ENCODE data around the gene PRPSAP1. TPM values are rescaled to one million over a fixed set of nuclear protein-coding genes. Genes with fewer than 3 reads are reported as not detected.

The PRPSAP1 gene
- total RNA-seq, 2 experiments from 2014 or later = 10.8 to 12.1 TPM

DNA sequence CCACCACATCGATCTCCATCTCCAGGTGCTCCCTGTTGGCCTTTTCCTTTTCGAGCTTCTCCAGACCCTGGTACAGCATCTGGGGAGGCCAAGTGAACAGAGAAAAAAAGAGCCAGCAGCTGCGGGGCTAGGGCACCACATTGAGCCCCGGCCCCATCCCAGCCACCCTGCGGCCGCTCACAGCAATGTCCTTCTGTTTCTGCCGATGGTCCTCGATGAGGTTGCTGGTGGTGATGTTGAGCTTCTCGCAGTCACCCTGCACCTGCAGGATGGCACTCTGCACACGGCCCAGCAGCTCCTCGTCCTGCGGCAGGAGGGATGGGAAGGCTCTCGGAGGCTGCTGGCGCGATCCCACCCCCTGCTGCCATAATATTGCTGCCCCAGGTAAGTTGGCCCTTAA lies 73.1 kb downstream of the PRPSAP1 start:
- Mint-ChIP-seq H3K27me3 (no peaks in the 10 kb centered on the region), H3K36me3 (ENCODE audit: low read depth) (no peaks in the 10 kb centered on the region), H3K4me1 (ENCODE audit: low read depth) (peaks cover 4% of the 10 kb centered on the region), H3K27ac (no peak overlapping the region), H3K4me3 (no peak overlapping the region), H3K9me3 (no peaks in the 10 kb centered on the region)
- TF ChIP-seq, protein P1, sequence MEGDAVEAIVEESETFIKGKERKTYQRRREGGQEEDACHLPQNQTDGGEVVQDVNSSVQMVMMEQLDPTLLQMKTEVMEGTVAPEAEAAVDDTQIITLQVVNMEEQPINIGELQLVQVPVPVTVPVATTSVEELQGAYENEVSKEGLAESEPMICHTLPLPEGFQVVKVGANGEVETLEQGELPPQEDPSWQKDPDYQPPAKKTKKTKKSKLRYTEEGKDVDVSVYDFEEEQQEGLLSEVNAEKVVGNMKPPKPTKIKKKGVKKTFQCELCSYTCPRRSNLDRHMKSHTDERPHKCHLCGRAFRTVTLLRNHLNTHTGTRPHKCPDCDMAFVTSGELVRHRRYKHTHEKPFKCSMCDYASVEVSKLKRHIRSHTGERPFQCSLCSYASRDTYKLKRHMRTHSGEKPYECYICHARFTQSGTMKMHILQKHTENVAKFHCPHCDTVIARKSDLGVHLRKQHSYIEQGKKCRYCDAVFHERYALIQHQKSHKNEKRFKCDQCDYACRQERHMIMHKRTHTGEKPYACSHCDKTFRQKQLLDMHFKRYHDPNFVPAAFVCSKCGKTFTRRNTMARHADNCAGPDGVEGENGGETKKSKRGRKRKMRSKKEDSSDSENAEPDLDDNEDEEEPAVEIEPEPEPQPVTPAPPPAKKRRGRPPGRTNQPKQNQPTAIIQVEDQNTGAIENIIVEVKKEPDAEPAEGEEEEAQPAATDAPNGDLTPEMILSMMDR (IDR thresholded peaks at IDR 0.05) = no peak
- no peaks in the 10 kb centered on the region for H3K27me3 ChIP-seq (ENCODE audit: control insufficient read depth in 1 of 2, insufficient read depth in 2 of 2, low read length in 2 of 2)
- peaks cover 18% of the 10 kb centered on the region for H3K4me1 ChIP-seq (ENCODE audit: insufficient read depth, low read length)
- ChIA-PET CTCF (interaction anchor here (1.7 to 5.2 kb wide), 2 partner anchors 19 to 158 kb away, joined by 8 to 130 read pairs; no protein-coding TSS in a partner anchor), POLR2A (interaction anchor here (0.7 to 2.2 kb wide), 6 partner anchors 10 to 160 kb away, joined by 3 to 13 read pairs (median 6); partner anchors contain the start of gene FOXJ1)
- intact Hi-C loops (cut with DNase I, micrococcal nuclease) = no loop called here
- ATAC-seq (ENCODE audit: poor library complexity) (no peak), DNase-seq (no peak)
- H3K27ac ChIP-seq (ENCODE audit: low read depth in 1 of 2, low read length in 2 of 2) = no peak overlapping the region
- no peaks in the 10 kb centered on the region for H3K36me3 ChIP-seq (ENCODE audit: insufficient read depth, low read length)
- no peaks in the 10 kb centered on the region for H3K9me3 ChIP-seq (ENCODE audit: control insufficient read depth in 1 of 2, insufficient read depth in 1 of 2, low read length in 2 of 2)
- H3K4me3 ChIP-seq (ENCODE audit: low read length) = no peak overlapping the region

DNA sequence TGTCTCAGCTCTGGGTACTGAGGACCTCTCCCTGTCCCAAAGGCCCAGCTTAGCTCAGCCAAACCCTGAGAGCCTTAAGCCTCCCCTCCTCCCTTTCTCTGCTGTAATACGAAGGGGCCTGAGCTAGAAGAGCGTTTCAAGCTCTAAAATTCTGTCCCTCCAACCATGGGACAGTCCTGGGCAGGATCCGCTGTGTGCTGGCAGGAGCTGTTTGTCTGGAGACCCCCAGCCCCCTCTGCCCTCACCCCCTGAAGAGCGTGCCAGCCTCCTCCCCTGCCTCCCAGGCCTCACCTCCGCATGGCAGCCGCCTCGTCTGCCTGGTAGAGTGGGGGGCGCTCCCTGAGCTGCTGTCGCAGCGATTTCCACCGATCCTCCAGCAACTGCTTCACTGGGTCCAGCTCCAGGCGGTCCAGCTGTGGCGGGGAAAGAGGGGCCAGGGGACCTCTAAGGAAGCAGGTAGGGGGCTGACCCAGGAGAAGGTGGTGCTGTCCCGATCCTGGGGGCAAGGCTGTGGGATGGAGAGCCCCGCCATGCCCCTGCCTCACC lies 73.9 kb downstream of the PRPSAP1 start:
- intact Hi-C loops (cut with DNase I, micrococcal nuclease) = loop anchor here (1.0 to 5.0 kb wide), 4 partner anchors 98 to 373 kb away; no protein-coding TSS in a partner anchor
- Mint-ChIP-seq H3K36me3 (ENCODE audit: low read depth) (no peaks in the 10 kb centered on the region), H3K27ac (no peak overlapping the region), H3K4me1 (ENCODE audit: low read depth) (peaks cover 6% of the 10 kb centered on the region), H3K9me3 (no peaks in the 10 kb centered on the region), H3K4me3 (no peak overlapping the region), H3K27me3 (no peaks in the 10 kb centered on the region)
- ChIA-PET POLR2A (interaction anchor here (0.6 to 2.2 kb wide), 16 partner anchors 9 to 266 kb away, joined by 3 to 13 read pairs (median 3); partner anchors contain the start of genes EXOC7 and FOXJ1), CTCF (interaction anchor here (0.6 to 5.2 kb wide), 54 partner anchors 9 to 384 kb away, joined by 3 to 130 read pairs (median 4); partner anchors contain the start of genes FOXJ1 and UBALD2)
- no peak overlapping the region for H3K27ac ChIP-seq (ENCODE audit: low read depth in 1 of 2, low read length in 2 of 2)
- H3K4me1 ChIP-seq (ENCODE audit: insufficient read depth, low read length) = peaks cover 24% of the 10 kb centered on the region
- no peaks in the 10 kb centered on the region for H3K9me3 ChIP-seq (ENCODE audit: control insufficient read depth in 1 of 2, insufficient read depth in 1 of 2, low read length in 2 of 2)
- H3K4me3 ChIP-seq (ENCODE audit: low read length) = no peak overlapping the region
- TF ChIP-seq, protein P1 (IDR thresholded peaks at IDR 0.05) = peak; percentile 48
- DNase-seq (no peak), ATAC-seq (ENCODE audit: poor library complexity) (no peak)
- no peaks in the 10 kb centered on the region for H3K27me3 ChIP-seq (ENCODE audit: control insufficient read depth in 1 of 2, insufficient read depth in 2 of 2, low read length in 2 of 2)
- H3K36me3 ChIP-seq (ENCODE audit: insufficient read depth, low read length) = no peaks in the 10 kb centered on the region

DNA sequence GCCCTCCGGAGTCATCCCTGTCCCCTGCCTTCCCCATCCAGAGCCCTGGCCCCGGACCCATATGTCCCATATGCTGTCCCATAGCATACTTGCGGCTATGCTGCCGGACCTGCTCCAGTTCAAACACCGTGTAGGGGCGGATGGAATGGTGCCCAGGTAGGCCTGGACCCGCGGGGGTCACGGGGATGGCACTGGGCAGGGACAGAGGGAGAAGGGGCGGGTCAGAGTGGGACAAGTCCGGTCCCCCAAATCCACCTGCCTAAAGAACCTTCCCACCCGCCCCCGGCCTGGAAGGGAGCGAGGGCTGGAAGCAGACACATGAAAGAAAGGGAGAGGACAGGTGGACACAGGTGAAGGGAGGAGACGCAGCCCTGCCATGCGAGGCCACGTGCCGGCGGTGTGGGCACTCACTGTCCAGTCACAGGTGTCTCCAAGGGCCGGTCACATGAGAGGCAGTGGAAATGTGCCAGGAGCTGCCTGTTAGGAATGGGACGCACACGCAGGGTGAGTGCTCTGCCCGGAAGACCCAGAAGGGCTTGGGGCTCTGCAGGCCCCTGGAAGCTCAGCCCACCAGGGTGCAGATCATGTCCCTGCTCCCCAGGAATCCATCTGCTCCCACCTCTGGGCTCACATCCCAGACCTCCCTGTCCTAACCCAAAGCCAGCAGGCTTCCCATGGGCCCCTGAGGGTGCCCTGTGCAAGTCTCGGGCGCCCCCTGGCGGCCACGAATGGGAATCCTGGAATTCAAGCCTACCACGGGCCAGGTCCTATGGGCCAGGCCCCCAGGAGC lies 74.6 kb downstream of the PRPSAP1 start:
- Mint-ChIP-seq H3K27ac (no peak overlapping the region), H3K36me3 (ENCODE audit: low read depth) (no peaks in the 10 kb centered on the region), H3K27me3 (no peaks in the 10 kb centered on the region), H3K4me3 (no peak overlapping the region), H3K4me1 (ENCODE audit: low read depth) (peaks cover 13% of the 10 kb centered on the region), H3K9me3 (no peaks in the 10 kb centered on the region)
- Histone ChIP-seq H3K27ac (ENCODE audit: low read depth in 1 of 2, low read length in 2 of 2) (no peak overlapping the region), H3K9me3 (ENCODE audit: control insufficient read depth in 1 of 2, insufficient read depth in 1 of 2, low read length in 2 of 2) (no peaks in the 10 kb centered on the region), H3K27me3 (ENCODE audit: control insufficient read depth in 1 of 2, insufficient read depth in 2 of 2, low read length in 2 of 2) (no peaks in the 10 kb centered on the region), H3K36me3 (ENCODE audit: insufficient read depth, low read length) (no peaks in the 10 kb centered on the region), H3K4me1 (ENCODE audit: insufficient read depth, low read length) (peaks cover 31% of the 10 kb centered on the region), H3K4me3 (ENCODE audit: low read length) (no peak overlapping the region)
- POLR2A ChIA-PET = interaction anchor here (0.6 to 2.2 kb wide), 17 partner anchors 9 to 265 kb away, joined by 3 to 13 read pairs (median 3); partner anchors contain the start of genes EXOC7 and FOXJ1
- DNase-seq (peak; percentile 74 to 91 (median 84)), ATAC-seq (ENCODE audit: poor library complexity) (peak; percentile 89)
- intact Hi-C loops (cut with DNase I, micrococcal nuclease) = loop anchor here (1.0 to 5.0 kb wide), 4 partner anchors 97 to 372 kb away; no protein-coding TSS in a partner anchor
- CTCF ChIA-PET = interaction anchor here (0.6 to 5.2 kb wide), 54 partner anchors 9 to 383 kb away, joined by 3 to 130 read pairs (median 4); partner anchors contain the start of genes FOXJ1 and UBALD2
- TF ChIP-seq, protein P1 (IDR thresholded peaks at IDR 0.05) = peak; percentile 98
